ENCODE results near the gene SLC22A17. TPM values are rescaled to one million over a fixed set of nuclear protein-coding genes. Genes with fewer than 3 reads are reported as not detected.

SLC22A17 gene
- total and polyA plus RNA-seq, 2 of the 8 experiments (the other 6 are each of a cell fraction or from before 2014, with no cell fraction given): 43.0 to 49.0 TPM

GRCh38 chr14:23324455-23324846 lies 28.2 kb downstream of the SLC22A17 start (continued):
- TF ChIP-seq, protein P1, sequence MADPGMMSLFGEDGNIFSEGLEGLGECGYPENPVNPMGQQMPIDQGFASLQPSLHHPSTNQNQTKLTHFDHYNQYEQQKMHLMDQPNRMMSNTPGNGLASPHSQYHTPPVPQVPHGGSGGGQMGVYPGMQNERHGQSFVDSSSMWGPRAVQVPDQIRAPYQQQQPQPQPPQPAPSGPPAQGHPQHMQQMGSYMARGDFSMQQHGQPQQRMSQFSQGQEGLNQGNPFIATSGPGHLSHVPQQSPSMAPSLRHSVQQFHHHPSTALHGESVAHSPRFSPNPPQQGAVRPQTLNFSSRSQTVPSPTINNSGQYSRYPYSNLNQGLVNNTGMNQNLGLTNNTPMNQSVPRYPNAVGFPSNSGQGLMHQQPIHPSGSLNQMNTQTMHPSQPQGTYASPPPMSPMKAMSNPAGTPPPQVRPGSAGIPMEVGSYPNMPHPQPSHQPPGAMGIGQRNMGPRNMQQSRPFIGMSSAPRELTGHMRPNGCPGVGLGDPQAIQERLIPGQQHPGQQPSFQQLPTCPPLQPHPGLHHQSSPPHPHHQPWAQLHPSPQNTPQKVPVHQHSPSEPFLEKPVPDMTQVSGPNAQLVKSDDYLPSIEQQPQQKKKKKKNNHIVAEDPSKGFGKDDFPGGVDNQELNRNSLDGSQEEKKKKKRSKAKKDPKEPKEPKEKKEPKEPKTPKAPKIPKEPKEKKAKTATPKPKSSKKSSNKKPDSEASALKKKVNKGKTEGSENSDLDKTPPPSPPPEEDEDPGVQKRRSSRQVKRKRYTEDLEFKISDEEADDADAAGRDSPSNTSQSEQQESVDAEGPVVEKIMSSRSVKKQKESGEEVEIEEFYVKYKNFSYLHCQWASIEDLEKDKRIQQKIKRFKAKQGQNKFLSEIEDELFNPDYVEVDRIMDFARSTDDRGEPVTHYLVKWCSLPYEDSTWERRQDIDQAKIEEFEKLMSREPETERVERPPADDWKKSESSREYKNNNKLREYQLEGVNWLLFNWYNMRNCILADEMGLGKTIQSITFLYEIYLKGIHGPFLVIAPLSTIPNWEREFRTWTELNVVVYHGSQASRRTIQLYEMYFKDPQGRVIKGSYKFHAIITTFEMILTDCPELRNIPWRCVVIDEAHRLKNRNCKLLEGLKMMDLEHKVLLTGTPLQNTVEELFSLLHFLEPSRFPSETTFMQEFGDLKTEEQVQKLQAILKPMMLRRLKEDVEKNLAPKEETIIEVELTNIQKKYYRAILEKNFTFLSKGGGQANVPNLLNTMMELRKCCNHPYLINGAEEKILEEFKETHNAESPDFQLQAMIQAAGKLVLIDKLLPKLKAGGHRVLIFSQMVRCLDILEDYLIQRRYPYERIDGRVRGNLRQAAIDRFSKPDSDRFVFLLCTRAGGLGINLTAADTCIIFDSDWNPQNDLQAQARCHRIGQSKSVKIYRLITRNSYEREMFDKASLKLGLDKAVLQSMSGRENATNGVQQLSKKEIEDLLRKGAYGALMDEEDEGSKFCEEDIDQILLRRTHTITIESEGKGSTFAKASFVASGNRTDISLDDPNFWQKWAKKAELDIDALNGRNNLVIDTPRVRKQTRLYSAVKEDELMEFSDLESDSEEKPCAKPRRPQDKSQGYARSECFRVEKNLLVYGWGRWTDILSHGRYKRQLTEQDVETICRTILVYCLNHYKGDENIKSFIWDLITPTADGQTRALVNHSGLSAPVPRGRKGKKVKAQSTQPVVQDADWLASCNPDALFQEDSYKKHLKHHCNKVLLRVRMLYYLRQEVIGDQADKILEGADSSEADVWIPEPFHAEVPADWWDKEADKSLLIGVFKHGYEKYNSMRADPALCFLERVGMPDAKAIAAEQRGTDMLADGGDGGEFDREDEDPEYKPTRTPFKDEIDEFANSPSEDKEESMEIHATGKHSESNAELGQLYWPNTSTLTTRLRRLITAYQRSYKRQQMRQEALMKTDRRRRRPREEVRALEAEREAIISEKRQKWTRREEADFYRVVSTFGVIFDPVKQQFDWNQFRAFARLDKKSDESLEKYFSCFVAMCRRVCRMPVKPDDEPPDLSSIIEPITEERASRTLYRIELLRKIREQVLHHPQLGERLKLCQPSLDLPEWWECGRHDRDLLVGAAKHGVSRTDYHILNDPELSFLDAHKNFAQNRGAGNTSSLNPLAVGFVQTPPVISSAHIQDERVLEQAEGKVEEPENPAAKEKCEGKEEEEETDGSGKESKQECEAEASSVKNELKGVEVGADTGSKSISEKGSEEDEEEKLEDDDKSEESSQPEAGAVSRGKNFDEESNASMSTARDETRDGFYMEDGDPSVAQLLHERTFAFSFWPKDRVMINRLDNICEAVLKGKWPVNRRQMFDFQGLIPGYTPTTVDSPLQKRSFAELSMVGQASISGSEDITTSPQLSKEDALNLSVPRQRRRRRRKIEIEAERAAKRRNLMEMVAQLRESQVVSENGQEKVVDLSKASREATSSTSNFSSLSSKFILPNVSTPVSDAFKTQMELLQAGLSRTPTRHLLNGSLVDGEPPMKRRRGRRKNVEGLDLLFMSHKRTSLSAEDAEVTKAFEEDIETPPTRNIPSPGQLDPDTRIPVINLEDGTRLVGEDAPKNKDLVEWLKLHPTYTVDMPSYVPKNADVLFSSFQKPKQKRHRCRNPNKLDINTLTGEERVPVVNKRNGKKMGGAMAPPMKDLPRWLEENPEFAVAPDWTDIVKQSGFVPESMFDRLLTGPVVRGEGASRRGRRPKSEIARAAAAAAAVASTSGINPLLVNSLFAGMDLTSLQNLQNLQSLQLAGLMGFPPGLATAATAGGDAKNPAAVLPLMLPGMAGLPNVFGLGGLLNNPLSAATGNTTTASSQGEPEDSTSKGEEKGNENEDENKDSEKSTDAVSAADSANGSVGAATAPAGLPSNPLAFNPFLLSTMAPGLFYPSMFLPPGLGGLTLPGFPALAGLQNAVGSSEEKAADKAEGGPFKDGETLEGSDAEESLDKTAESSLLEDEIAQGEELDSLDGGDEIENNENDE (IDR thresholded peaks at IDR 0.05; ENCODE audit: insufficient replicate concordance, low read length): no peak
- TF ChIP-seq SP1 (IDR thresholded peaks at IDR 0.05; ENCODE audit: low read depth, low read length): no peak
- TF ChIP-seq BACH1 (IDR thresholded peaks at IDR 0.05; ENCODE audit: low read length): no peak
- no peak for TF ChIP-seq RXRA (IDR thresholded peaks at IDR 0.05; ENCODE audit: insufficient read depth, low read depth, low read length)
- no peak for TF ChIP-seq ASH2L (IDR thresholded peaks at IDR 0.05; ENCODE audit: low read length)
- TF ChIP-seq EZH2 (IDR thresholded peaks at IDR 0.05; ENCODE audit: low read depth, low read length, severe bottlenecking): no peak
- TF ChIP-seq KDM5A (IDR thresholded peaks at IDR 0.05; ENCODE audit: low read length): no peak
- no peak for TF ChIP-seq RNF2 (IDR thresholded peaks at IDR 0.05; ENCODE audit: borderline replicate concordance, low read depth, low read length, missing control alignments, poor library complexity, severe bottlenecking)
- TF ChIP-seq MAX (IDR thresholded peaks at IDR 0.05): no peak

Data from H1 (cell line).